Natural killer cell (primary cell): ENCODE results near the gene RRAGA. TPM values are rescaled to one million over a fixed set of nuclear protein-coding genes. Genes with fewer than 3 reads are reported as not detected.
A peak's percentile ranks its signal among the peaks of the same experiment; 100 is the strongest.

Experiments
- ATAC-seq, 3 donors: fragments of 150-1000 bp in 2 of 3; fragments of 200-7000 bp in 1 of 3; cut with Tn5 transposase; 1 replicate in 1 of 3; 2 replicates in 2 of 3; pipeline ENCODE4 v1.10.0; 2021; ENCODE audit warnings: mild to moderate bottlenecking in 2 of 3, moderate library complexity in 2 of 3
- DNase-seq, 2 donors: peaks; one replicate each; pipeline versions ENCODE4 v3.0.0 to v3.0.0-alpha.2; 2013 to 2021; ENCODE audit warnings: mixed read lengths in 1 of 2
- H3K27ac ChIP-seq: one replicate; pipeline ENCODE4 v1.5.1; 2013; ENCODE audit warnings: mild to moderate bottlenecking, low read length
- H3K27me3 ChIP-seq: one replicate; pipeline ENCODE4 v1.6.1; 2013; ENCODE audit warnings: low read length; ENCODE audit not compliant: control insufficient read depth, insufficient read depth
- H3K36me3 ChIP-seq: one replicate; pipeline ENCODE4 v1.6.1; 2013; ENCODE audit warnings: low read length; ENCODE audit not compliant: control insufficient read depth, insufficient read depth
- H3K4me1 ChIP-seq: one replicate; pipeline ENCODE4 v1.6.1; 2013; ENCODE audit warnings: low read length; ENCODE audit not compliant: control insufficient read depth, insufficient read depth
- H3K4me3 ChIP-seq: one replicate; pipeline ENCODE4 v1.5.1; 2013; ENCODE audit warnings: low read length
- H3K9me3 ChIP-seq: one replicate; pipeline ENCODE4 v1.6.1; 2013; ENCODE audit warnings: low read length; ENCODE audit not compliant: control insufficient read depth, insufficient read depth
- H3K27ac Mint-ChIP-seq, 2 donors: one replicate each; pipeline ENCODE4 v1.8.0; 2022; ENCODE audit warnings: mild to moderate bottlenecking in 2 of 2, mixed read lengths in 2 of 2, moderate library complexity in 1 of 2
- H3K27me3 Mint-ChIP-seq, 2 donors: one replicate each; pipeline ENCODE4 v1.8.0; 2022; ENCODE audit warnings: low read depth in 2 of 2, mixed read lengths in 2 of 2
- H3K36me3 Mint-ChIP-seq: one replicate; pipeline ENCODE4 v1.8.0; 2022; ENCODE audit warnings: mixed read lengths
- H3K4me1 Mint-ChIP-seq, 2 donors: one replicate each; pipeline ENCODE4 v1.8.0; 2022; ENCODE audit warnings: mixed read lengths in 2 of 2
- H3K4me3 Mint-ChIP-seq: one replicate; pipeline ENCODE4 v1.8.0; 2022; ENCODE audit warnings: mild to moderate bottlenecking, moderate library complexity, mixed read lengths
- H3K9me3 Mint-ChIP-seq, 2 donors: one replicate each; pipeline ENCODE4 v1.8.0; 2022; ENCODE audit warnings: mixed read lengths in 2 of 2
- CTCF ChIP-seq: fragments of 200-600 bp; IDR thresholded peaks from one replicate; pipeline ENCODE4 v1.8.0; 2022; ENCODE audit warnings: antibody characterized with exemption
- WGBS: methylation state at CpG from one replicate; pipeline ENCODE4 v1.1.7; 2013; ENCODE audit warnings: missing lambda C conversion rate; ENCODE audit not compliant: insufficient coverage; 5-methylcytosine and 5-hydroxymethylcytosine counted together
- intact Hi-C: fragments of 100-400 bp; cut with micrococcal nuclease; formaldehyde crosslinking; loops from one replicate; pipeline ENCODE4 v1.14.2; 2022
- total RNA-seq, 4 donors: library from RNA; stranded (reverse); fragments of 120-200 nt in 1 of 4; gene quantifications; one replicate each; pipeline versions ENCODE4 v1.2.3 to v1.2.4, GENCODE V29; 2013 to 2022

RRAGA gene
- total RNA-seq, 3 donors from 2014 or later (not counting 1 experiment from before 2014, with no cell fraction given), result 39.0 to 43.9 (median 41.5) TPM

GRCh38 chr9:19036611-19037010 is 12.6 kb upstream of the RRAGA start:
- Mint-ChIP-seq H3K4me1 (no peaks in the 10 kb centered on the region), H3K9me3 (no peaks in the 10 kb centered on the region), H3K27ac (no peak overlapping the region), H3K27me3 (peaks cover 0 to 11% of the 10 kb centered on the region in 2 donors), H3K36me3 (no peaks in the 10 kb centered on the region), H3K4me3 (no peak overlapping the region)
- DNase-seq (no peak), ATAC-seq (no peak)
- intact Hi-C loops, result no loop called here
- TF ChIP-seq CTCF, result no peak
- Histone ChIP-seq H3K27ac (no peak overlapping the region), H3K4me3 (no peak overlapping the region), H3K27me3 (no peaks in the 10 kb centered on the region), H3K9me3 (no peaks in the 10 kb centered on the region), H3K36me3 (no peaks in the 10 kb centered on the region), H3K4me1 (no peaks in the 10 kb centered on the region)
- WGBS, result 95% methylated on average over 5 of the region's 5 CpGs

GRCh38 chr9:19049917-19050636 is 850 bp downstream of the RRAGA start:
- ATAC-seq (no peak), DNase-seq (peak in 1 of 2 donors; percentile 45)
- WGBS, result 9% methylated on average over 33 of the region's 33 CpGs
- Histone ChIP-seq H3K4me1 (peaks cover 20% of the 10 kb centered on the region), H3K36me3 (peaks cover 4% of the 10 kb centered on the region), H3K27ac (peak overlapping the region; percentile 82), H3K27me3 (no peaks in the 10 kb centered on the region), H3K9me3 (no peaks in the 10 kb centered on the region), H3K4me3 (peak overlapping the region; percentile 77)
- no peaks in the 10 kb centered on the region for H3K27me3 Mint-ChIP-seq
- intact Hi-C loops, result loop anchor here (1.0 to 5.0 kb wide), 5 partner anchors 52 to 407 kb away; partner anchors contain the start of genes DENND4C, HAUS6 and RPS6
- H3K27ac Mint-ChIP-seq, result peak overlapping the region; percentile 95 to 96
- no peaks in the 10 kb centered on the region for H3K9me3 Mint-ChIP-seq
- TF ChIP-seq CTCF, result no peak
- H3K4me3 Mint-ChIP-seq, result peak overlapping the region; percentile 94
- peaks cover 30 to 33% of the 10 kb centered on the region in 2 donors for H3K4me1 Mint-ChIP-seq
- no peaks in the 10 kb centered on the region for H3K36me3 Mint-ChIP-seq

- peaks cover 30 to 33% of the 10 kb centered on the region in 2 donors for H3K4me1 Mint-ChIP-seq
- whole genome bisulfite sequencing, result 92% methylated on average over 6 of the region's 12 CpGs
- H3K36me3 ChIP-seq, result peaks cover 6% of the 10 kb centered on the region
- H3K27ac Mint-ChIP-seq, result peak overlapping the region; percentile 95 to 96
- H3K4me3 Mint-ChIP-seq, result peak overlapping the region; percentile 94
- intact Hi-C loops, result no loop called here
- H3K36me3 Mint-ChIP-seq, result no peaks in the 10 kb centered on the region
- DNase-seq, result peak in 1 of 2 donors; percentile 22
- H3K9me3 ChIP-seq, result no peaks in the 10 kb centered on the region
- TF ChIP-seq CTCF, result no peak
- no peaks in the 10 kb centered on the region for H3K27me3 ChIP-seq
- H3K4me1 ChIP-seq, result peaks cover 20% of the 10 kb centered on the region
- H3K9me3 Mint-ChIP-seq, result no peaks in the 10 kb centered on the region
- peak overlapping the region; percentile 77 for H3K4me3 ChIP-seq
- no peak for ATAC-seq
- no peak overlapping the region for H3K27ac ChIP-seq
- H3K27me3 Mint-ChIP-seq, result no peaks in the 10 kb centered on the region
Observed at GRCh38 chr9:19050637-19051591, 1.7 kb downstream of the RRAGA start.
